ENCODE measurements around the gene NUP153. TPM values are rescaled to one million over a fixed set of nuclear protein-coding genes. Genes with fewer than 3 reads are reported as not detected.

The NUP153 gene
- total and polyA plus RNA-seq, 2 donors (not counting 1 experiment from before 2014, with no cell fraction given) = 22.0 to 27.7 TPM

GRCh38 chr6:17673543-17674254 is 33.0 kb downstream of the NUP153 start:
- H3K4me1 ChIP-seq (ENCODE audit: control insufficient read depth, extremely low read depth, insufficient read depth, low read length) = no peaks in the 10 kb centered on the region
- H3K4me2 ChIP-seq (ENCODE audit: extremely low read depth, insufficient read depth, low read length) = no peak overlapping the region
- no peak overlapping the region for H3K27ac ChIP-seq (ENCODE audit: insufficient read depth, low read length)
- no peak for TF ChIP-seq EZH2 (IDR thresholded peaks at IDR 0.05; ENCODE audit: low read length, missing control alignments)
- TF ChIP-seq CTCF (conservative IDR thresholded peaks at IDR 0.05 in 1 of 2, IDR thresholded peaks at IDR 0.05 in 1 of 2; ENCODE audit: low read depth in 1 of 2, low read length in 2 of 2) = no peak
- H3K27me3 ChIP-seq (ENCODE audit: control insufficient read depth, insufficient read depth, low read length) = no peaks in the 10 kb centered on the region
- H3K9ac ChIP-seq (ENCODE audit: insufficient read depth, low read length) = no peak overlapping the region
- H3K4me3 ChIP-seq (replicated peaks in 1 of 4; ENCODE audit: control extremely low read depth in 1 of 4, insufficient read depth in 1 of 4, low read depth in 3 of 4, low read length in 4 of 4) = no peak overlapping the region
- no peak for DNase-seq (ENCODE audit: low read depth in 2 of 2)
- H3K36me3 ChIP-seq (ENCODE audit: control insufficient read depth, insufficient read depth, low read length) = peaks cover 10% of the 10 kb centered on the region
- no peaks in the 10 kb centered on the region for H4K20me1 ChIP-seq (ENCODE audit: control insufficient read depth, extremely low read depth, insufficient read depth, low read length)
- no peak overlapping the region for H2AFZ ChIP-seq (ENCODE audit: low read length)
- H3K79me2 ChIP-seq (ENCODE audit: control insufficient read depth, insufficient read depth, low read length) = peaks cover 37% of the 10 kb centered on the region
- no peaks in the 10 kb centered on the region for H3K9me3 ChIP-seq (ENCODE audit: control insufficient read depth, insufficient read depth, low read depth, low read length)

GRCh38 chr6:17672064-17672718 is 34.5 kb downstream of the NUP153 start:
- H4K20me1 ChIP-seq (ENCODE audit: control insufficient read depth, extremely low read depth, insufficient read depth, low read length) = no peaks in the 10 kb centered on the region
- no peak overlapping the region for H3K4me3 ChIP-seq (replicated peaks in 1 of 4; ENCODE audit: control extremely low read depth in 1 of 4, insufficient read depth in 1 of 4, low read depth in 3 of 4, low read length in 4 of 4)
- no peaks in the 10 kb centered on the region for H3K4me1 ChIP-seq (ENCODE audit: control insufficient read depth, extremely low read depth, insufficient read depth, low read length)
- H3K27ac ChIP-seq (ENCODE audit: insufficient read depth, low read length) = no peak overlapping the region
- no peak for DNase-seq (ENCODE audit: low read depth in 2 of 2)
- TF ChIP-seq CTCF (conservative IDR thresholded peaks at IDR 0.05 in 1 of 2, IDR thresholded peaks at IDR 0.05 in 1 of 2; ENCODE audit: low read depth in 1 of 2, low read length in 2 of 2) (no peak), EZH2 (IDR thresholded peaks at IDR 0.05; ENCODE audit: low read length, missing control alignments) (no peak)
- peaks cover 22% of the 10 kb centered on the region for H3K79me2 ChIP-seq (ENCODE audit: control insufficient read depth, insufficient read depth, low read length)
- no peaks in the 10 kb centered on the region for H3K27me3 ChIP-seq (ENCODE audit: control insufficient read depth, insufficient read depth, low read length)
- no peaks in the 10 kb centered on the region for H3K9me3 ChIP-seq (ENCODE audit: control insufficient read depth, insufficient read depth, low read depth, low read length)
- no peak overlapping the region for H2AFZ ChIP-seq (ENCODE audit: low read length)
- H3K36me3 ChIP-seq (ENCODE audit: control insufficient read depth, insufficient read depth, low read length) = peaks cover 12% of the 10 kb centered on the region
- H3K4me2 ChIP-seq (ENCODE audit: extremely low read depth, insufficient read depth, low read length) = no peak overlapping the region
- H3K9ac ChIP-seq (ENCODE audit: insufficient read depth, low read length) = no peak overlapping the region

GRCh38 chr6:17666646-17667045 is 40.1 kb downstream of the NUP153 start:
- H3K4me2 ChIP-seq (ENCODE audit: extremely low read depth, insufficient read depth, low read length) = no peak overlapping the region
- H3K9ac ChIP-seq (ENCODE audit: insufficient read depth, low read length) = no peak overlapping the region
- peaks cover 8% of the 10 kb centered on the region for H3K36me3 ChIP-seq (ENCODE audit: control insufficient read depth, insufficient read depth, low read length)
- no peaks in the 10 kb centered on the region for H3K27me3 ChIP-seq (ENCODE audit: control insufficient read depth, insufficient read depth, low read length)
- no peaks in the 10 kb centered on the region for H4K20me1 ChIP-seq (ENCODE audit: control insufficient read depth, extremely low read depth, insufficient read depth, low read length)
- H3K27ac ChIP-seq (ENCODE audit: insufficient read depth, low read length) = no peak overlapping the region
- H3K9me3 ChIP-seq (ENCODE audit: control insufficient read depth, insufficient read depth, low read depth, low read length) = no peaks in the 10 kb centered on the region
- H3K79me2 ChIP-seq (ENCODE audit: control insufficient read depth, insufficient read depth, low read length) = peaks cover 2% of the 10 kb centered on the region
- TF ChIP-seq EZH2 (IDR thresholded peaks at IDR 0.05; ENCODE audit: low read length, missing control alignments) (no peak), CTCF (conservative IDR thresholded peaks at IDR 0.05 in 1 of 2, IDR thresholded peaks at IDR 0.05 in 1 of 2; ENCODE audit: low read depth in 1 of 2, low read length in 2 of 2) (no peak)
- DNase-seq (ENCODE audit: low read depth in 2 of 2) = no peak
- no peaks in the 10 kb centered on the region for H3K4me1 ChIP-seq (ENCODE audit: control insufficient read depth, extremely low read depth, insufficient read depth, low read length)
- no peak overlapping the region for H2AFZ ChIP-seq (ENCODE audit: low read length)
- H3K4me3 ChIP-seq (replicated peaks in 1 of 4; ENCODE audit: control extremely low read depth in 1 of 4, insufficient read depth in 1 of 4, low read depth in 3 of 4, low read length in 4 of 4) = no peak overlapping the region
